Putamen (tissue), 1 donor: ENCODE data around the gene ASB18.
A peak's percentile ranks its signal among the peaks of the same experiment; 100 is the strongest.

Source experiments
- DNase-seq: peaks from one replicate; pipeline ENCODE4 v3.0.0-alpha.2; 2016; ENCODE audit warnings: low spot score

ASB18 gene

GRCh38 chr2:236240228-236240990 lies 23.8 kb downstream of the ASB18 start:
- no peak for DNase-seq

DNA sequence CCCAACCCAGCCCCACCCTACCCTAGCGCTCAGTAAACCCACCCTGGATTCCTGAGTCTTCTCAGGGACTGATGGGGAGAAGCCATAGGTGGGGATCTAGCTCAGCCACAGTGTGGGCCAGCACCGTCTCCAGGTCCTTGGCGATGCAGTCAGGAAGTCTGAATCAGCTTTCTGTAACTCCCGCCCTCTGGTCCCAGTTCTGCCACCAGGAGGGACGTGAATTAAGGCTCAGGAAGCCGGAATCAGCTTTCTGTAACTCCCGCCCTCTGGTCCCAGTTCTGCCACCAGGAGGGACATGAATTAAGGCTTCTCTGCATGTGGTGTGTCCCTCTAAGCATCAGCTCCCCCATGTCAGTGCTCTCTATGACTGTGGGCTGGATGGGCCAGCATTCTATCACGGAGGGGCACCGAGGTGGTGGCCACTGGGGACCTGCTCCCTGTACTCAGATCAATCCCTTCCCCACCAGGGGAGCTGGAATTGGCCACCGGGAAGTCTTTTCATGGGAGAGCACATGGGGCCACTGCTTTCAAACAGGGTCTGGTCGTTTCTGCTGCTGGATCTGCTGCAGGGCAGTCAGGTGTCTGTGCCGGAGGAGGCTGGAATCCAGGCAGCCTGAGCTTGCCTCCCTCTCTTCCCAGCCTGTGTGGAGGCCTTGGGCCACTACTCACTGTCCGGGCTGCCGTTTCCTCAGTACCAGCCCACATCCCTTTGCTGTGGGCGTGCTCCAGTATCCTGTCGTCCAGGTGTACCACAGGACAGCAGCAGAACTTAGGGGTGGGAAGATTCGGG lies 24.7 kb downstream of the ASB18 start:
- DNase-seq, result no peak

DNA sequence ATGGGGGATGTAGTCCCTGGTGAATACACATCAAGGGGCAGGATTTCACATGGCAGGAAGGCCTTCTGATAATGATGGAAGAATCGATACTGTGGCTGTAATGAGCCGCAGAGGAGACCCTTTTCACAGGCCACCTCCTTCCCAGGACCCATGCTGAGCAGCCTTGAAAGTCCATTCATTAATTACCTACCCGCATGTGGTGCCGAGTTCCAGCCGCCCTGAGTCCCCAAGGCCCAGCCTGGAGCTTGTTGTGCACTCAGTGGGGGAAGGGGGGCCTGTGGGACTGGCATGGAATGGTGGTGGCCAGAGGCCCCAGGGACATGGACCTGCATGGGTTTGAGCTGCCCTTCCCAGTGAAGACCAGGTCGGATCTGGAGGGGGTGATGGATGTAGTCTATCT lies 25.5 kb downstream of the ASB18 start:
- no peak for DNase-seq

GRCh38 chr2:236237468-236238190 lies 26.6 kb downstream of the ASB18 start:
- DNase-seq, result no peak

DNA sequence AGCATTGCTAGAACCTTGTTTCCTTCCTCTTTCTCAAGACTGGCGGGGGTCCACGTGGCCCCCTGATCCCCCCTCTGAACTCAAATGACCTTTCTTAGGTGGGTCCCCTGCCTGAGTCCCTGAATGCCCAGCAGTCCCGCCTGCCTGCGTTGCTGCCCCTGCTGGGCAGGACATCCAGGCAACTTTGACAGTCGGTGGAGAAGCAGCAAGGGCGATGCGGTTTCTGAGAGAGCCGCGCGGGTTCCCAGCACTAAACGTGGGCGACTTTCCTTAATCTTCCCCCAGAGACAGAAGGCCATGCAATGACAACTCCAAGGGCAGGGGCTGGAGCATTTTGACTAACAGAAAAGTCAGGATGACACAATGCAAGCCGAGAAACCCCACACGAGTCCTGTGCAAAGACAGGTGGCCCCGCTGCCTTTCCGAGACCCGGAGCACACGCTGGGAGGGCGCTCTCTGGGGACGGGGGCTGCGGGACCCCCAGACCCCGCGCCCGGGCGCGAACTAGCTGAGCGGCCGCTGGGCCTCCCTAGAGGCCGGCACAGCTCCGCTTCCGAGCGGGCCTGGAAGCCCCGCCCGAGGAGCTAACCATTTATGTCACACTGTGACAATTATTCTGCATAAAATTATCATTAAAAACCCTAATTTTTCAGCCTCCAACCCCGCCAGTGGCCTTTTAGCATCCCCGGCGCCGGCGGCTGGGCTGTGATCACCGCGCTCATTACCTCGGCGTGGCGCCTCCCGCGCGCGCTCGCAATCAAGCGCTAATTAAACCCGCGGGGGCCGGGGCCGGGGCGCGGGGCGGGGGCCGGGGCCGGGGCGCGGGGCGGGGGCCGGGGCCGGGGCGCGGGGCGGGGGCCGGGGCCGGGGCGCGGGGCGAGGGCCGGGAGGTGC lies 27.4 kb downstream of the ASB18 start:
- DNase-seq, result no peak

GRCh38 chr2:236229186-236229585 lies 35.0 kb downstream of the ASB18 start:
- no peak for DNase-seq

DNA sequence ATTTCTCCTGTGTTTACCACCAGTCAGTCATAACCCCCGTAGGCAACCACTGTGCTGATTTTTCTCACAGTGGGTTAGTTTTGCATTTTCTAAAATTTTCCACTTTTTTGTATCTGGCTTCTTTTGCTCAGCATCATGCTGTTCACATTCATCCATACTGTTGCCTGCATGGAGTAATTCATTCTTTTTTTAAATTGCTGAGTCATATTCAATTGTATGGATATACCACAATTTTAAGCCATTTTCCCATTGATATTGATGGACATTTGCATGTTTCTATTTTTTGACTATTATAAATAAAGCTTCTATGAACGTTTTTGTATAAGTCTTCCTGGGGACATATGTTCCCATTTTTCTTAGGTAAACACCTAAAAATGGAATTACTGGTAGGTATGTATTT lies 40.5 kb downstream of the ASB18 start:
- DNase-seq, result no peak

DNA sequence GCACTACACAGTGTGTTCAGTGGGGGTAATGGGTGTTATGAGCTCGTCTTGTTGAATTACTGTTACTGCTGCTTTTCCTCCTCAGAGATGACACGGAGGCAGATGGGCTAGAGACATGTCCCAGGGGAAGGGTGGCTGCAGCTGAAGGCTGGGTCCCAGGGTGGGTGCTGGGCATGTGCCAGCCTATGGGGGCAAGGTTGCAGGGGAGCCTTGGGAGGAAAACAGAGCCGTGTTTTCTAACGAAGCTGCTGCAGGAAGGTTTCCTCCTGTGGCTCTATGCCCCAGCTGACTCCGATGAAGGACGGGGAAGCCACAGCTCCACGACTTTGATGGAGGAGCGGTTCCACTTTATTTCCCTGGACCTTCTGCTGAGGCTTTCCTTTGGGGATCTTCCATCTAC lies 42.4 kb downstream of the ASB18 start:
- no peak for DNase-seq

DNA sequence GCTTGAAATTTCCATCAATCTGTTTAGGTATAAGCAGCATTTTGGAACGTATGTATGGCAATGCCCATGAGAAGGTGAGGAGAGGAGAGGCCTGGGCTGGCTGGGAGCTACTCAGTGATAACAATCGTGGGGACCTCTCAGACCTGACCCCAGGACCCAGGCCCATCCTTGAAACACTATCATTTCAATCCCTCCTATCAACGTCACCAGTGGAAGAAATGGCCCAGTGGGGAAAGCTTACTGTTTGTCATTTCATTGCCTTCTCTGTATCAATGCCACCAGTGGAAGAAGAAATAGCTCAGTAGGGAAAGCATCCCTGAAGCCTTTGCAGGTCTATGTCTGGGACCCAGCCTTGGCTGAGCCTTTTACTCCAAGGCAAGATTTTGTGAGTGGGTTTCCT lies 44.8 kb downstream of the ASB18 start:
- DNase-seq, result no peak

GRCh38 chr2:236217926-236218325 lies 46.3 kb downstream of the ASB18 start:
- DNase-seq, result no peak

DNA sequence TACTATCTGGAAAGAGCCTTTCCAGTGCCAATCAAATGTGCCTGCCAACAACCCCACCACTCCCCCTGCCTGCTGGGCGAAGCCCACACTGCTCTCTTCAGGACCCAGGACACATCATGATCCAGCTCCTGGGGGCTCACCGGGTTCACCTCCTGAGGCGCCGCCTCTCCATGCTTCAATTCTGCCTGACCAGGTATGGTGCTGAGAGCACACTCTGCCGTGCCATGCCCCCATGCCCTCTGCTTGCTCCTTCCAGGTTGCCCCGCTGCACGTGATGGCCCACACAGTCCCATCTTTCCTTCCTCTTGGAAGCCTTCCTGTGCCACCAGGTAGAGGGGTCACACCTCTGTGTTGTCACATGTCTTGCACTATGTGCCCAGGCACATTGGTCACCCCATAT lies 47.5 kb downstream of the ASB18 start:
- no peak for DNase-seq

DNA sequence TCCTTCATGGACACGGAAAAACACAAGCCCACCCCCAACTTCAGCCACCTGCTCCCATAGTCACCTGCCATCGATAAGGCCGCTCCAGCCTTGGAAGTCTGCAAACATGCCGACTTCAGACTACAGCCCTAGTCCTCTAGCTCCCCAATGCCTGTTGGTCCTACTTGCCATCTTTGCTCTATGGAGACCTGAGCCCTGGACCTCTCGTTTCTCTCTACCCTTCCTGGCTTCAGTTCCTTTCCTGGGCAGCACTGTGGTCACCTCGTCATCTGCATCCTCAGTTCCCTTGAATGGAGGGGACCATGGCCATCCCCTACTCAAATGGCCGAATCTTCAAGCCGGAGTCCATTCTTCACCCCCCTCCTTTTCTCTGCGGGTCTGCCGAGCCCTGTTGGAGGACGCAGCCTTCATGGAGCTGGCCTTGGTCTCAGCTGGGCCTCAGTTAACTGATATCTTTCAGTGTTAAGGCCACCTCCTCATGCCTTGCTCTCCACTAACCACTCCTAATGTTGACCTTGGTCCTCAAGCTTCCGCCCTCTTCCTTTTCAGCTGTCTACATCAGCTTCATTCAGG lies 48.4 kb downstream of the ASB18 start:
- no peak for DNase-seq

DNA sequence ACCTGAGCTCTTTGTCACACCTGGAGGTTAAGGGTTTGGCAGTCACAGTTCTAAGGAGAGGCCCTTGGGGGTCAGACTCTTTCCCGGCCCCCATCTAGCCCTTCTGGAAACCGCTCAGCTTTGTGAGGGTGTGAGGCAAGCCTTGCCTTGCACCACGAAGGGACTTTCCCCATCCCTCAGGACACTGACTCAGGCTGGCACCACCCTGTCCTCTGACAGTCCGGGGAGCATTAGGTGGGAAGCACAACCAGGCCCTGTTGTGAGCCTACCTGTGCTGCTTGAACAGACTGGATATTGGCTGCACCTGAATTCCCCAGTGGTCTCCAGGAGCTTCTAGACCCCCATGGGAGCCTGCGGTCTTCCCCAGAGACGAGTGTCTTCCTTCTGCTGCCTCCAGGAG lies 49.0 kb downstream of the ASB18 start:
- DNase-seq, result no peak

DNA sequence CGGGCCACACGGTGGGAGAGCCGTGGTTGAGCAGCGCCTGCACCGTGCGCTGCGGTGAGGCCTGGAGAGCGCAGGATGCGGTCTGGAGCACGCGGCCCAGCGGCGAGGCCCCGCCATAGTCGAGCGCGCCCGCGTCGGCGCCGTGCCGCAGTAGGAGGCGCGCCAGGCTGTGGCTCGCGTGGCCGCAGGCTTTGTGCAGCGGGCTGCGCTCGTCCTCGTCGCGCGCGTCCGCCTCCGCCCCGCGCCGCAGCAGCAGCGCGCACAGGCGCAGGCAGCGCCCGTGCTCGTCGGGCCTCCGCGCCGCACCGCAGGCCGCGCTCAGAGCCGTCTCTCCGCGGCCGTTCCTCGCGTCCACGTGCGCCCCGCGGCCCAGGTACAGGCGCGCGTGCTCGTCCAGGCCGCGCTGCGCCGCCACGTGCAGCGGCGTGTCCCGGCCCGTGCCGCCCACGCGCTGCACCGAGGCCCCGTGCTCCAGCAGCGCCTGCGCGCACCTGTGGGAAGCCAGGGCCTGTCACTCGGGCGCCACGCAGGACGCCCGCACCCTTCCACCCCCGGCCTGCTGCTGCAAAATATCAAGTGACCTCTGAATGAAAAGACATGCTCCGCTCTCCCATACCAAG lies 49.7 kb downstream of the ASB18 start:
- DNase-seq, result no peak

DNA sequence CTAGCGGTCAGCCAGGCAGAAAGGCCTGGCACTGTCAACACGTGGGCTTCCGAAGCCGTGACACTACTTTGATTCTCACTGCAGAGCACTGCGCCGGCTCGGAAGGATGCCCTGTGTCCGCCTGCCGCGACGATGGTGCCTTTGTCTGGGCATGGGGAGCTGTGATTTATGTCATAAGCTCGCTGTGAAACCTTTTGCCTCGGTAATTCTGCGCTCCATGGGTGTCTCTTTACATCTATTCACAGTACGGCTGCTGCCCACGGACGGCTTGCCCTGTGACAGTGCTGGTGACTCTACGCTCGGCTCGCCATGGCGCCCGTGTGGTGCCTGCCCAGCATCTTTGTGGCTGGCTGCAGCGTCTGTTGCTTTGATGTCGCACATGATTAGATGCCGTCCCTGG lies 52.9 kb downstream of the ASB18 start:
- DNase-seq, result no peak

DNA sequence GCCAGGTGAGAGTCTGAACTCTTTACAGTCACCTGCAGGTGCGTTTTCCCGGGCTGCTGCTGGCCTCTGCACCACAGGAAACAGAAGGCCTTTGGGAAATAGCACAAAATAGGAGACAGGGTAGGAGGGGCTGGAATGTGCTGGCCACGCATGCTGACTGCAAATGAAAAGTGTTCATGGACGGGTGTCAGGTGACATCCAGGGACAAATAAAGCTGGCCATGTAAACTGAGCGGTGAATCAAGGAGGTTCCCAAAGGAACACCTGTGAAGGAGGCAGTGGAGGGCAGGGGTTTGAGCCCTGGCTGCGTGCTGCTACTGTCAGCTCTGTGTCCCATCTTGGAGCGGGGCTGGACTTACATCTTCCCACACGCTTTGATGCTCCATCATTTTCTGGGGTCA lies 53.7 kb downstream of the ASB18 start:
- DNase-seq, result no peak

GRCh38 chr2:236209996-236210395 lies 54.2 kb downstream of the ASB18 start:
- DNase-seq, result no peak

GRCh38 chr2:236209535-236209934 lies 54.7 kb downstream of the ASB18 start:
- no peak for DNase-seq

- DNase-seq, result peak; percentile 63
Measured at GRCh38 chr2:236208019-236208926, 55.9 kb downstream of the ASB18 start.

- no peak for DNase-seq
Measured at GRCh38 chr2:236207472-236207871, 56.7 kb downstream of the ASB18 start.
